OCI-LY1 (cell line): ENCODE data around the gene COX10.
"Not testable (repeated sequence)": the region's sequence is repeated elsewhere in the genome, so short reads cannot be mapped to it uniquely, and the experiment has no call there.

Experiments used
- CTCF ChIP-seq: fragments of 200-600 bp; sonication (generic), shearing (Covaris generic); IDR thresholded peaks from 2 replicates; pipeline ENCODE4 v1.5.1; 2017; ENCODE audit warnings: mild to moderate bottlenecking, antibody characterized with exemption, low read length, moderate library complexity, mixed read lengths
- EZH2 ChIP-seq: fragments of 200-600 bp; sonication (generic), shearing (Covaris generic); IDR thresholded peaks from 2 replicates; pipeline ENCODE4 v1.8.0; 2017; ENCODE audit warnings: borderline replicate concordance, mixed run types, mild to moderate bottlenecking, antibody characterized with exemption, low read length, moderate library complexity, mixed read lengths

DNA sequence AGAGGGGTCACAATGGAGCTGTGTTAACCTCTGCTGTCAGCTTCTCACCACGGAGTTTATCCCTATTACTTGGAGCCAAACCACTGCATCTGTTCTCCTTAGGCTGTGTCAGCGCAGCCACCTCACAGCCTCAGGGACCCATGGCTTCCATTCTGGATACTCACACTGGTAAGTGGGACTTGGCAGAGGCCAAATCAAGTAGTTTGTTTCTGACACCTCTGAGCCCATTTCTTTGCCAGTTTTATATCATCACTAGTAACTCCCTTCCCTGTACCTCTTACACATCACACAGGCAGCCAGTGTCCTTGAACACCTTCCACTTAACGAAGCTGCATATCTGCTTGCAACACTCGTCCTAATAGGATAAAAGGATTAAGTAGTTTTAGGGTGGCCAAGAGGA is 108.5 kb downstream of the COX10 start:
- not testable (repeated sequence) for TF ChIP-seq CTCF, EZH2
